Measurements from ENCODE around the gene ATP5F1D.

The ATP5F1D gene

DNA sequence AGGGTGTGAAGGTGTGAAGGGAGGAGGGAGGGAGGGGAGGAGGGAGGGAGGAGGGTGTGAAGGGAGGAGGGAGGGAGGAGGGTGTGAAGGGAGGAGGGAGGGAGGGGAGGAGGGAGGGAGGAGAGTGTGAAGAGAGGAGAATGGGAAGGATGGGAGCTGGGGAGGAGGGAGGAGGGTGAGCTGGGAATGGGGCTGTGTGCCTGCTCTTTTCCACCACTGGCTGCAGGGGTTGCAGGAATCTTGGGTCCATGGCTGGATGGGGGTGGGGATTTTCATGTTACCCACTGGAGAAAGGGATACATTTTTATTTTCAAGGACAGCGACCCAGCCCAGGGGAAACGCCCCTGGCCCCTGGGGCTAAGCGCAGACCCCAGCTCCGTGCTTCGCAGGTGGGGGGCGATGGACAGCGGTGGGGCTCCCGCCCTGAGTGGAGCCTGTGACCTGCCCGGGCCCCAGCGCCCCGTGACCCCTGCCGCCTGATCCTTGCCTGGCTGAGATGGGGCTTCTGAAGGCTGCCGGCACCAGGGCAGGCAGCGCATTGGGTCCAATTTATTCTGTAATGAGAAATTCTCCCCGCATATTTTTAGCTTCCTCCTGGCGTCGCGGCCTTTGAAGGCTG, 41.1 kb downstream of the ATP5F1D start:
- TF ChIP-seq, protein P1, sequence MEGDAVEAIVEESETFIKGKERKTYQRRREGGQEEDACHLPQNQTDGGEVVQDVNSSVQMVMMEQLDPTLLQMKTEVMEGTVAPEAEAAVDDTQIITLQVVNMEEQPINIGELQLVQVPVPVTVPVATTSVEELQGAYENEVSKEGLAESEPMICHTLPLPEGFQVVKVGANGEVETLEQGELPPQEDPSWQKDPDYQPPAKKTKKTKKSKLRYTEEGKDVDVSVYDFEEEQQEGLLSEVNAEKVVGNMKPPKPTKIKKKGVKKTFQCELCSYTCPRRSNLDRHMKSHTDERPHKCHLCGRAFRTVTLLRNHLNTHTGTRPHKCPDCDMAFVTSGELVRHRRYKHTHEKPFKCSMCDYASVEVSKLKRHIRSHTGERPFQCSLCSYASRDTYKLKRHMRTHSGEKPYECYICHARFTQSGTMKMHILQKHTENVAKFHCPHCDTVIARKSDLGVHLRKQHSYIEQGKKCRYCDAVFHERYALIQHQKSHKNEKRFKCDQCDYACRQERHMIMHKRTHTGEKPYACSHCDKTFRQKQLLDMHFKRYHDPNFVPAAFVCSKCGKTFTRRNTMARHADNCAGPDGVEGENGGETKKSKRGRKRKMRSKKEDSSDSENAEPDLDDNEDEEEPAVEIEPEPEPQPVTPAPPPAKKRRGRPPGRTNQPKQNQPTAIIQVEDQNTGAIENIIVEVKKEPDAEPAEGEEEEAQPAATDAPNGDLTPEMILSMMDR (IDR thresholded peaks at IDR 0.05; ENCODE audit: low read depth, low read length): no peak

DNA sequence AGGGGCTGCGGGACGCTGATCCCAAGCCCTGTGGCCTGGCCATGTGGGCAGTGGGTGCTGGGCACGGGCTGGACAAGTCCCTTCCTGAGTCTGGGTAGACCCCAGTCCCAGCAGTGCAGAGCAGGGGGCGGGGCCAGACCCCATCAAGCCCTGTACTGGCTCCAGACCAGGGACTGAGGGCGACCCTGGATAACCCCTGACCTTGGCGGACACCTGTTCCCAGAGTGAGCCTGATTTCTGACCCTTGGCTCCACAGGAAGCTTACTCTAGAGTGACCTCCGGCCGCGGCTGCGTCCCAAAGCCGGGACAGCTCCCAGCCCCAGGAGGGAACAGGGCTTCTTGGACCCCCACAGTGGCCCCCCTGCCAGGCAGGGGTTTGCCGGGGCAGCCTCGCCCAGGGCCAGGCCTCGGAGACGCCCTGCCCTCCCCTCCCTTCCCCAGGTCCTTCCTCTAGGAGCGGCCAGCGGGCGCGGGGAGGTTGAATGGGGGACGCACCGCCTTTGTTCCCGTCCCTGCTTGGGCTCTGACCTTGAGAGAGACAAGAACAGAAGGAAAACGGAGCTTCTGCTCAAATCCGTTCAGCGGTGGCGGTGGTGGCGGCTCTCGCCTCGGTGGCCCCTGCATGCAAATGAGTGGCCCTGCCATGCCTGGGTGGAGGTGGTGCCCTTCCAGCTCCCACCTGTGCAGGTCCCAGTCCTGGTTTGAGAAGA, 41.8 kb downstream of the ATP5F1D start:
- no peak overlapping the region for H3K4me3 ChIP-seq (ENCODE audit: low read depth, low read length)
- TF ChIP-seq, protein P1 (IDR thresholded peaks at IDR 0.05; ENCODE audit: low read depth, low read length): no peak

More for the DNA sequence above, 41.1 kb downstream of the ATP5F1D start:
- H3K4me3 ChIP-seq (ENCODE audit: low read depth, low read length): no peak overlapping the region

DNA sequence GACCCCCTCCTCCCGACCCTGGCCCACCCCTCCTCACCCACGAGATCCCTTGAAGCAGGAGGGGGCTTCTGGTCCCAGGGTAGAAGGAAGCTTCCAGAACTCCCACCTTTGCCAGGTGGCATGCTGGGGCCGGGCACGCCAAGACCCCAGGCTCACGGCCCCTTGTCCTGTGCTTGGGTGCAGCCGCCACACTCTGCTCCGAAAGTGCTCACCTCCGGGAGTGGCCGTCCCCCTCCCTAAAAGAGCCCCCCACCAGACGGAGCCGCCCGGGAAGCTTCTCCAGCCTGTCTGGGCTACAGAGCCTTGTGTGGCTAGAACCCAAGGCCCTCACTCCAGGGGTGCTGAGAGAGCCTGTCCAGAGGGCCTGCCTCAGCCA, 42.4 kb downstream of the ATP5F1D start:
- TF ChIP-seq, protein P1 (IDR thresholded peaks at IDR 0.05; ENCODE audit: low read depth, low read length): no peak
- no peak overlapping the region for H3K4me3 ChIP-seq (ENCODE audit: low read depth, low read length)

DNA sequence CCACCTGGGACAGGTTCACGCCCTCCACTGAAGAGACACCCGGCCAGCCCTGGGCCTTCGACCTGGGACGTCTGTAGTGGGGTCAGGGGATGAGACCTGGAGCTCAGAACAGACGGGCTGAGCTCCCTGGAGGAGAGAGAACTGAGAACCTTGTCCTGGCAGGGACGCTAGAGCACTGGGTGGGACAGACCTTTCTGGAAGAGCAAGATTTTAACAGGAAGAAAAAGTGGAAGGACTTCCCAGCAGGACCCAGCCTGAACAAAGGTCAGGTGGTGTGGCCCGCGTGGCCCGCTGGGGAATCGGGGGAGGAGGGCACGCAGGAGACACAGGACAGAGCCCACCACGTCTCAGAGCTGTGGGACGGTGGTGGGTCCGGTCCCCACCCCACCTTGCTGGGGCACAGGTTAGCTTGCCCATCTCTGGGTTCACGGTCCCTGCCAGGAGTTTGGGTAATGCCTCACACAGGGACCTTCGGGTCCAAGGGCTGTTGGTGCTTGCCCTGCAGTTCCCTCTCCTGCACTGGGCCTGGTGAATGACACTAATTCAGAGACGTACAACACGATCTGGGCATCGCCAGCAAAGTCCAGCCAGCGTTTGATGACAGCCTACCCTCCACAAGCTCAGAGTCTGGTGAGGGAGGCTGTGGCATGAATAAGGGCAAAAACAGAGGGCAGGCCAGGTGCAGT, 42.9 kb downstream of the ATP5F1D start:
- no peak overlapping the region for H3K4me3 ChIP-seq (ENCODE audit: low read depth, low read length)
- TF ChIP-seq, protein P1 (IDR thresholded peaks at IDR 0.05; ENCODE audit: low read depth, low read length): no peak

GRCh38 chr19:1284979-1285736, 43.6 kb downstream of the ATP5F1D start:
- H3K4me3 ChIP-seq (ENCODE audit: low read depth, low read length): no peak overlapping the region
- TF ChIP-seq, protein P1 (IDR thresholded peaks at IDR 0.05; ENCODE audit: low read depth, low read length): no peak

DNA sequence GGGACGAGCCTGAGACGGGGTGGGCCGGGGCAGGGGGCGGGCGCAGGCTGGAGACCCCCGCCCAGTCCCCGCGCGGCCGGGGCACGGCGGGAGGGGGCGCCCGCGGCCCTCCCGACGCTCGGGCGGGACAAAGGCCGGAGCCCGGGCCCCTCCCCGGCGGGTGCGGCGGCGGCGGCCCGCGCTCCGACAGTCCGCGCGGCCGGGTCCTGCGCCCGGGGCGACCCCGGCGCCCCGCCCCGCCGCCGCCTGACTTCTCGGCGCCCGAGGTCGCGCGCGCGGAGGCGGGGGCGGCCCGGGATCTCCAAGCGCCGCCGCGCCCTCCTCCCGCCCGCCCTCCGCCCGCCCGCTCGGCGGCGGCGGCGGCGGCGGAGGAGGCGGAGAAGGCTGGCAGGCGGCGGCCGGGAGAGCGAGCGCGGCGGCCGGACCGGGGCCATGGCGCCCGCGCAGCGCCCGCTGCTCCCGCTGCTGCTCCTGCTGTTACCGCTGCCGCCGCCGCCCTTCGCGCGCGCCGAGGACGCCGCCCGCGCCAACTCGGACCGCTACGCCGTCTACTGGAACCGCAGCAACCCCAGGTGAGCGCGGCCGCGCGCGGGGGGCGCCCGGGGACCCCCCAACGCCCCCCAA, 44.3 kb downstream of the ATP5F1D start, which contains the start of gene EFNA2:
TSS of gene EFNA2 (plus strand) at position 137 of the 624 bp plus-strand sequence. CDS start at position 433, 296 bp downstream.
- no peak within 1 kb of the TSS for H3K4me3 ChIP-seq (ENCODE audit: low read depth, low read length)
- TF ChIP-seq, protein P1 (IDR thresholded peaks at IDR 0.05; ENCODE audit: low read depth, low read length): no peak

Data from WI38 (cell line).